DOHH2 (cell line): ENCODE results near the gene HSF5.

Source experiments
- H3F3A ChIP-seq: fragments of 200-600 bp; sonication (generic), shearing (Covaris generic); 2 replicates; pipeline ENCODE4 v1.6.0; 2016; ENCODE audit warnings: antibody characterized with exemption, mild to moderate bottlenecking; ENCODE audit not compliant: control insufficient read depth, insufficient read depth
- H3K27ac ChIP-seq: fragments of 200-600 bp; sonication (generic); 2 replicates; pipeline ENCODE4 v1.5.1; 2014; ENCODE audit warnings: low read depth, mild to moderate bottlenecking, low read length, moderate library complexity
- H3K27me3 ChIP-seq: fragments of 200-600 bp; sonication (generic); 2 replicates; pipeline ENCODE4 v1.6.1; 2014; ENCODE audit warnings: mild to moderate bottlenecking, low read length, mixed read lengths; ENCODE audit not compliant: control insufficient read depth
- H3K36me3 ChIP-seq: fragments of 200-600 bp; sonication (generic); 2 replicates; pipeline ENCODE4 v1.6.1; 2014; ENCODE audit warnings: mild to moderate bottlenecking, low read length, moderate library complexity, mixed read lengths; ENCODE audit not compliant: control insufficient read depth
- H3K4me1 ChIP-seq: fragments of 200-600 bp; sonication (generic); 2 replicates; pipeline ENCODE4 v1.6.1; 2014; ENCODE audit warnings: mild to moderate bottlenecking, low read length, mixed read lengths; ENCODE audit not compliant: control insufficient read depth
- H3K4me2 ChIP-seq: fragments of 200-600 bp; sonication (generic); 2 replicates; pipeline ENCODE4 v1.6.0; 2014; ENCODE audit warnings: mild to moderate bottlenecking, low read length, moderate library complexity
- H3K4me3 ChIP-seq: fragments of 200-600 bp; sonication (generic); 2 replicates; pipeline ENCODE4 v1.5.1; 2014; ENCODE audit warnings: mild to moderate bottlenecking, low read length, mixed read lengths
- H3K79me2 ChIP-seq: fragments of 200-600 bp; sonication (generic); 2 replicates; pipeline ENCODE4 v1.6.1; 2014; ENCODE audit warnings: mild to moderate bottlenecking, low read length, mixed read lengths; ENCODE audit not compliant: control insufficient read depth
- H3K9me2 ChIP-seq: fragments of 200-600 bp; sonication (generic); replicated peaks from 2 replicates; pipeline ENCODE4 v1.6.1; 2014; ENCODE audit warnings: mild to moderate bottlenecking, low read length, mixed read lengths; ENCODE audit not compliant: control insufficient read depth
- H3K9me3 ChIP-seq: fragments of 200-600 bp; sonication (generic); 2 replicates; pipeline ENCODE4 v1.6.1; 2014; ENCODE audit warnings: antibody characterized with exemption, low read length, mixed read lengths; ENCODE audit not compliant: control insufficient read depth, insufficient read depth
- H4K20me1 ChIP-seq: fragments of 200-600 bp; sonication (generic); 2 replicates; pipeline ENCODE4 v1.6.0; 2014; ENCODE audit warnings: low read depth, mild to moderate bottlenecking, antibody characterized with exemption, low read length, moderate library complexity; ENCODE audit not compliant: control insufficient read depth, insufficient read depth
- CTCF ChIP-seq: fragments of 200-600 bp; sonication (generic); IDR thresholded peaks from one replicate; pipeline ENCODE4 v1.5.1; 2014; ENCODE audit warnings: antibody characterized with exemption, mild to moderate bottlenecking, low read depth, low read length; ENCODE audit not compliant: poor library complexity, severe bottlenecking
- EZH2phosphoT487 ChIP-seq: fragments of 200-600 bp; sonication (generic); IDR thresholded peaks from 2 replicates; pipeline ENCODE4 v1.6.1; 2017; ENCODE audit warnings: borderline replicate concordance, mild to moderate bottlenecking, antibody characterized with exemption, low read length, moderate library complexity, mixed read lengths

HSF5 gene

DNA sequence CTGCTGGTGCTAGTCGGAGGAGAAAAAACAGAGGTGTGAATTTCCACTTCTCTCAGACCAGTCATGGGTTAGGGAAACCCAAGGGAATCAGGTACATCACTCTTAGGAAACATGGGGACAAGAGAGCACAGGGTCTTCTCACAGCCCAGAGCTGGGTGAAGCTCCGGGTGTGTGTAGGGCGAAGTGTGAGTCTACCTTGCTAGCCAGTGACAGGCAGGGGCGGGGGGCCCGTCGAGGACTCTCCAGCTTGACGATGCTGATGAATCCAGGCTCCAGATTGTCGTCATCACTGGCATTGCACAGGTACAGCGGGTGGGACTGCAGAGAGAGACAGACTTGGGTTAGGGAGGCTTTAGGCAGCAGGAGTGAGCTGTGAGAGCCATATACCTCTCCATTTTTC is 117.5 kb downstream of the HSF5 start:
- no peak for TF ChIP-seq CTCF

DNA sequence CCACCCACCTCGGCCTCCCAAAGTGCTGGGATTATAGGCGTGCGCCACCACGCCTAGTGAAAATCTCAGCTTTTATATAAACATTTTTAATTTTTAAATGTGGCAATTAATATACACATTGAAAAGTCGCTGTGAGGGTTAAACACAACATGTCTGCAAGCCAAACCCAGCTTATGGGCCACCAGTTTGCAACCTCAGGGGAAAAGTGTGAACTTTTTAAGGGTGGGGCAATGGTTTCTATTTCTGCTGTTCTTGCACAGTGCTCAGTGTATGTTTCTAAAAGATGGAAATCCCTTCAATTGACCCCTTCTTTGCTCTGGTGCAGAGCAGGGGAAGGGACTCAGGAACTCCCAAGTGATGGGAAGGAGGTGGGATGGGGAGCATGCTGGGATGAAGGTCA is 117.9 kb downstream of the HSF5 start:
- no peak overlapping the region for H3K4me3 ChIP-seq
- peaks cover 3% of the 10 kb centered on the region; the same call in 1 of the 2 replicates for H3K27me3 ChIP-seq
- H3K36me3 ChIP-seq: no peaks in the 10 kb centered on the region
- no peaks in the 10 kb centered on the region for H3K9me2 ChIP-seq
- H3K79me2 ChIP-seq: no peaks in the 10 kb centered on the region
- peaks cover 5% of the 10 kb centered on the region for H3K4me1 ChIP-seq
- H3F3A ChIP-seq: no peaks in the 10 kb centered on the region
- no peak overlapping the region for H3K4me2 ChIP-seq
- no peak for TF ChIP-seq EZH2phosphoT487
- no peak for TF ChIP-seq CTCF
- no peaks in the 10 kb centered on the region for H3K9me3 ChIP-seq
- H3K27ac ChIP-seq: no peak overlapping the region
- H4K20me1 ChIP-seq: no peaks in the 10 kb centered on the region

More for the DNA sequence above, 117.5 kb downstream of the HSF5 start:
- no peak overlapping the region for H3K4me3 ChIP-seq
- H3K27me3 ChIP-seq: peaks cover 3% of the 10 kb centered on the region; the same call in 1 of the 2 replicates
- no peaks in the 10 kb centered on the region for H3F3A ChIP-seq
- no peaks in the 10 kb centered on the region for H3K79me2 ChIP-seq
- no peaks in the 10 kb centered on the region for H3K9me2 ChIP-seq
- no peaks in the 10 kb centered on the region for H3K9me3 ChIP-seq
- H3K4me2 ChIP-seq: no peak overlapping the region
- H3K4me1 ChIP-seq: peaks cover 5% of the 10 kb centered on the region
- no peaks in the 10 kb centered on the region for H4K20me1 ChIP-seq
- H3K36me3 ChIP-seq: no peaks in the 10 kb centered on the region
- no peak overlapping the region for H3K27ac ChIP-seq
